GM12878 (cell line): ENCODE measurements around the gene ATXN1L.
"Not testable (repeated sequence)": the region's sequence is repeated elsewhere in the genome, so short reads cannot be mapped to it uniquely, and the experiment has no call there.

ENCODE experiments used
- CBFB ChIP-seq: IDR thresholded peaks from 2 replicates; pipeline ENCODE4 v1.6.1; 2016; ENCODE audit warnings: antibody characterized with exemption, low read depth
- CBX5 ChIP-seq: sonication (generic); IDR thresholded peaks from 2 replicates; pipeline ENCODE4 v1.6.1; 2016; ENCODE audit warnings: low read depth, moderate library complexity, mild to moderate bottlenecking, inconsistent platforms
- CEBPB ChIP-seq, 2 experiments: fragments of 150-350 bp in 1 of 2; IDR thresholded peaks; 2 replicates each; pipeline ENCODE4 v1.6.1; 2012 to 2014; ENCODE audit warnings: low read depth in 2 of 2, low read length in 2 of 2, borderline replicate concordance in 1 of 2, inconsistent platforms in 1 of 2
- EP300 ChIP-seq, 2 experiments: fragments of 150-350 bp in 1 of 2; IDR thresholded peaks; 2 replicates each; pipeline ENCODE4 v1.6.1; 2011 to 2012; ENCODE audit warnings: low read depth in 2 of 2, low read length in 2 of 2, borderline replicate concordance in 1 of 2, improper control_type of control experiment in 1 of 2, inconsistent platforms in 1 of 2; ENCODE audit not compliant: control insufficient read depth in 1 of 2
- ETV6 ChIP-seq, 2 experiments: fragments of 450-650 bp in 1 of 2; IDR thresholded peaks in 1 of 2; conservative IDR thresholded peaks in 1 of 2; 2 replicates each; pipeline ENCODE4 v1.6.1; 2014; ENCODE audit warnings: antibody characterized with exemption in 1 of 2, borderline replicate concordance in 1 of 2, low read depth in 1 of 2, mild to moderate bottlenecking in 1 of 2, moderate library complexity in 1 of 2
- FOS ChIP-seq: IDR thresholded peaks from 3 replicates; pipeline ENCODE4 v1.6.1; 2011; ENCODE audit warnings: borderline replicate concordance; ENCODE audit not compliant: insufficient read length; ENCODE audit errors: extremely low read depth
- HCFC1 ChIP-seq: fragments of 150-350 bp; IDR thresholded peaks from 2 replicates; pipeline ENCODE4 v1.6.1; 2014; ENCODE audit warnings: low read length
- PBX3 ChIP-seq: IDR thresholded peaks from 2 replicates; pipeline ENCODE4 v1.6.1; 2011; ENCODE audit warnings: mild to moderate bottlenecking, low read depth, low read length, moderate library complexity; ENCODE audit not compliant: insufficient replicate concordance
- RAD21 ChIP-seq: IDR thresholded peaks from 2 replicates; pipeline ENCODE4 v1.6.1; 2011; ENCODE audit warnings: mild to moderate bottlenecking, low read depth, low read length, moderate library complexity; ENCODE audit not compliant: insufficient read depth
- SREBF2 ChIP-seq: IDR thresholded peaks from 2 replicates; pipeline ENCODE4 v1.6.1; 2012; ENCODE audit warnings: mild to moderate bottlenecking, low read length
- YY1 ChIP-seq: IDR thresholded peaks from 2 replicates; pipeline ENCODE4 v1.6.1; 2011; ENCODE audit warnings: low read depth, mild to moderate bottlenecking, low read length
- ZSCAN29 ChIP-seq: fragments of 450-650 bp; IDR thresholded peaks from 2 replicates; pipeline ENCODE4 v1.6.1; 2017; ENCODE audit warnings: mild to moderate bottlenecking, moderate library complexity
- TF ChIP-seq, protein P1 (sequence below), 3 experiments: IDR thresholded peaks in 2 of 3; conservative IDR thresholded peaks in 1 of 3; 2 replicates each; pipeline ENCODE4 v1.5.1; 2011; ENCODE audit warnings: low read depth in 3 of 3, low read length in 3 of 3, mild to moderate bottlenecking in 3 of 3, control low read depth in 2 of 3, moderate library complexity in 2 of 3, inconsistent platforms in 1 of 3, mixed read lengths in 1 of 3; ENCODE audit not compliant: control insufficient read depth in 2 of 3, insufficient read depth in 1 of 3; ENCODE audit errors: extremely low read depth in 1 of 3

GRCh38 chr16:71832112-71832511 is 13.7 kb upstream of the ATXN1L start:
- TF ChIP-seq, protein P1, sequence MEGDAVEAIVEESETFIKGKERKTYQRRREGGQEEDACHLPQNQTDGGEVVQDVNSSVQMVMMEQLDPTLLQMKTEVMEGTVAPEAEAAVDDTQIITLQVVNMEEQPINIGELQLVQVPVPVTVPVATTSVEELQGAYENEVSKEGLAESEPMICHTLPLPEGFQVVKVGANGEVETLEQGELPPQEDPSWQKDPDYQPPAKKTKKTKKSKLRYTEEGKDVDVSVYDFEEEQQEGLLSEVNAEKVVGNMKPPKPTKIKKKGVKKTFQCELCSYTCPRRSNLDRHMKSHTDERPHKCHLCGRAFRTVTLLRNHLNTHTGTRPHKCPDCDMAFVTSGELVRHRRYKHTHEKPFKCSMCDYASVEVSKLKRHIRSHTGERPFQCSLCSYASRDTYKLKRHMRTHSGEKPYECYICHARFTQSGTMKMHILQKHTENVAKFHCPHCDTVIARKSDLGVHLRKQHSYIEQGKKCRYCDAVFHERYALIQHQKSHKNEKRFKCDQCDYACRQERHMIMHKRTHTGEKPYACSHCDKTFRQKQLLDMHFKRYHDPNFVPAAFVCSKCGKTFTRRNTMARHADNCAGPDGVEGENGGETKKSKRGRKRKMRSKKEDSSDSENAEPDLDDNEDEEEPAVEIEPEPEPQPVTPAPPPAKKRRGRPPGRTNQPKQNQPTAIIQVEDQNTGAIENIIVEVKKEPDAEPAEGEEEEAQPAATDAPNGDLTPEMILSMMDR (IDR thresholded peaks at IDR 0.05 in 2 of 3, conservative IDR thresholded peaks at IDR 0.05 in 1 of 3; ENCODE audit: control insufficient read depth in 2 of 3, extremely low read depth in 1 of 3, insufficient read depth in 1 of 3, low read depth in 3 of 3, low read length in 3 of 3): not testable (repeated sequence)
- TF ChIP-seq HCFC1; RAD21; FOS; CBFB; YY1; ETV6 (conservative IDR thresholded peaks at IDR 0.05 in 1 of 2, IDR thresholded peaks at IDR 0.05 in 1 of 2; ENCODE audit: borderline replicate concordance in 1 of 2, low read depth in 1 of 2); CEBPB (IDR thresholded peaks at IDR 0.05; ENCODE audit: borderline replicate concordance in 1 of 2, low read depth in 2 of 2, low read length in 2 of 2); EP300 (IDR thresholded peaks at IDR 0.05; ENCODE audit: borderline replicate concordance in 1 of 2, control insufficient read depth in 1 of 2, low read depth in 2 of 2, low read length in 2 of 2); PBX3; SREBF2; CBX5; ZSCAN29: not testable (repeated sequence)
